Colonic mucosa (tissue), 4 donors: ENCODE results near the gene GNA12. TPM values are rescaled to one million over a fixed set of nuclear protein-coding genes. Genes with fewer than 3 reads are reported as not detected.

ENCODE experiments used
- DNase-seq: peaks from one replicate; pipeline ENCODE4 v3.0.0-alpha.2; 2020
- H3K27ac ChIP-seq: fragments of 200-600 bp; one replicate; pipeline ENCODE4 v1.8.0; 2021
- H3K27me3 ChIP-seq: fragments of 200-600 bp; one replicate; pipeline ENCODE4 v1.8.0; 2021
- H3K36me3 ChIP-seq: fragments of 200-600 bp; one replicate; pipeline ENCODE4 v1.8.0; 2021
- H3K4me1 ChIP-seq: fragments of 200-600 bp; one replicate; pipeline ENCODE4 v1.8.0; 2021; ENCODE audit warnings: mild to moderate bottlenecking
- H3K4me3 ChIP-seq: fragments of 200-600 bp; one replicate; pipeline ENCODE4 v1.8.0; 2021
- H3K9ac ChIP-seq, 2 donors: one replicate each; pipeline ENCODE4 v1.7.0; 2013; ENCODE audit warnings: control low read depth in 2 of 2, low read depth in 2 of 2, low read length in 2 of 2
- H3K9me3 ChIP-seq: fragments of 200-600 bp; one replicate; pipeline ENCODE4 v1.8.0; 2021
- intact Hi-C: fragments of 100-400 bp; cut with DNase I; formaldehyde crosslinking; loops from one replicate; pipeline ENCODE4 v1.14.1; 2022
- total RNA-seq, 2 donors: library from RNA; stranded (reverse); fragmentation: NEBNext Ultra II Directional in 1 of 2; extraction: Animal tissue kit (Norgen Biotek cat#: 25700) in 1 of 2; gene quantifications; one replicate each; pipeline ENCODE4 v1.2.1, GENCODE V29; 2021
- TF ChIP-seq, protein P1 (sequence below): fragments of 200-600 bp; IDR thresholded peaks from one replicate; pipeline ENCODE4 v1.8.0; 2022; ENCODE audit warnings: antibody characterized with exemption, mild to moderate bottlenecking
- donor health status: healthy.
- donor health status: DM: no; HTN: no; CAD: no.
- donor health status: DM: no; HTN: no; CAD: no.

GNA12 gene
- total RNA-seq, 2 donors from 2014 or later = 19.7 to 24.8 TPM

DNA sequence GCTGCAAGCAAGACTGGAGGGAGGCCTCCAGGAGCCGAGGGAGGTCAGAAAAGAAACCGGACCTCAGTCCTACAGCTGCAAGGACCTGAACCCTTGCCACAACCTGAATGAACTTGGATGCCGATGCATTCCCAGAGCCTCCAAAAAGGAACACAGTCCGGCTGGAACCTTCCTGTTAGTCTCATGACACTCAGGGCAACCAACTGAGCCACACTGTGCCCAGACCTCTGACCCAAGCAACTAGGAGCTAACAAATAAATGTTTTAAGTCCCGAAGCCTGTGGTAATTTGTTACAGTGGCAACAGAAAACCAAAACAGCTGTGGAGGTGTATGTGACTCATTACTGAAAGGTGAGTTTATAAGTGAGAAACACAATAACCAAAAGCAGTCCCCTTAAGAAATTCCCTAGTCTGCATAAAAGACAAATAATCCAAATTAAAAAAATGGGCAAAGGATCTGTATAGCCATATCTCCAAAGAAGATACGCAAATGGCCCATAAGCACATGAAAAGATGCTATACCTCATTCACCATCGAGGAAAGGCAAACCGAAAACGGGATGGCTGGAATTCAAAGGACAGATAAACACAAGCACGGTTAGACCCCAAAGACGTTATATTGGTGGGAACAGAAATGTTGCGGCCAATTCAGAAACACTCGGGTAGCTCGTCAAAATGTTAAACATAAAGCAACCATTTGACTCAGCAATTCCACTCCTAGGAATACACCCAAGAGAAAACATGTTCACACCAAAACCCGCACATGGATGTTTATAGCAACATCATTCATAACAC, 24.8 kb downstream of the GNA12 start:
- Histone ChIP-seq H3K27ac (no peak overlapping the region), H3K9ac (no peak overlapping the region), H3K4me3 (no peak overlapping the region), H3K36me3 (no peaks in the 10 kb centered on the region), H3K27me3 (no peaks in the 10 kb centered on the region), H3K4me1 (peaks cover 16% of the 10 kb centered on the region), H3K9me3 (no peaks in the 10 kb centered on the region)
- intact Hi-C loops = no loop called here
- no peak for DNase-seq
- TF ChIP-seq, protein P1, sequence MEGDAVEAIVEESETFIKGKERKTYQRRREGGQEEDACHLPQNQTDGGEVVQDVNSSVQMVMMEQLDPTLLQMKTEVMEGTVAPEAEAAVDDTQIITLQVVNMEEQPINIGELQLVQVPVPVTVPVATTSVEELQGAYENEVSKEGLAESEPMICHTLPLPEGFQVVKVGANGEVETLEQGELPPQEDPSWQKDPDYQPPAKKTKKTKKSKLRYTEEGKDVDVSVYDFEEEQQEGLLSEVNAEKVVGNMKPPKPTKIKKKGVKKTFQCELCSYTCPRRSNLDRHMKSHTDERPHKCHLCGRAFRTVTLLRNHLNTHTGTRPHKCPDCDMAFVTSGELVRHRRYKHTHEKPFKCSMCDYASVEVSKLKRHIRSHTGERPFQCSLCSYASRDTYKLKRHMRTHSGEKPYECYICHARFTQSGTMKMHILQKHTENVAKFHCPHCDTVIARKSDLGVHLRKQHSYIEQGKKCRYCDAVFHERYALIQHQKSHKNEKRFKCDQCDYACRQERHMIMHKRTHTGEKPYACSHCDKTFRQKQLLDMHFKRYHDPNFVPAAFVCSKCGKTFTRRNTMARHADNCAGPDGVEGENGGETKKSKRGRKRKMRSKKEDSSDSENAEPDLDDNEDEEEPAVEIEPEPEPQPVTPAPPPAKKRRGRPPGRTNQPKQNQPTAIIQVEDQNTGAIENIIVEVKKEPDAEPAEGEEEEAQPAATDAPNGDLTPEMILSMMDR = no peak

- TF ChIP-seq, protein P1 = no peak
- Histone ChIP-seq H3K4me1 (peaks cover 16% of the 10 kb centered on the region), H3K9ac (no peak overlapping the region), H3K27me3 (no peaks in the 10 kb centered on the region), H3K27ac (no peak overlapping the region), H3K9me3 (no peaks in the 10 kb centered on the region), H3K4me3 (no peak overlapping the region), H3K36me3 (no peaks in the 10 kb centered on the region)
- intact Hi-C loops = no loop called here
- no peak for DNase-seq
Observed at GRCh38 chr7:2818653-2819052, 25.5 kb downstream of the GNA12 start.

DNA sequence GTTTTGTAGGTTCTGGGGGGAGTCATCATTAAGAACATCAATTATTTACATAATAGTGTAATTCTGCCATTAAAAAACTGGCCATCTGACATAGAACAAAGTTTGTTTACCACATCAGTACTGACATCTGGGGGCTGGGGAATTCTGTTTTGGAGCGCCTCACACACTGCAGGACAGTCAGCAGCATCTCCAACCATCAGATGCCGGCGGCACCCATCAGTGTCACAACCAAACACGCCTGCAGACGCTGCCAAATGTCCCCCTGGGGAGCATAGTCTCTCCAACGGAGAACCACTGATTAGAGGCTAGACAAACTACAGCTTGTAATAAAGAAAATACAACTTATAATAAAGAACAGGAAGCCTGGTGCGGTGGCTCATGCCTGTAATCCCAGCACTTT, 26.0 kb downstream of the GNA12 start:
- no peak overlapping the region for H3K4me3 ChIP-seq
- intact Hi-C loops = no loop called here
- no peaks in the 10 kb centered on the region for H3K9me3 ChIP-seq
- H3K27me3 ChIP-seq = no peaks in the 10 kb centered on the region
- TF ChIP-seq, protein P1 = no peak
- H3K27ac ChIP-seq = no peak overlapping the region
- peaks cover 16% of the 10 kb centered on the region for H3K4me1 ChIP-seq
- no peaks in the 10 kb centered on the region for H3K36me3 ChIP-seq
- H3K9ac ChIP-seq = no peak overlapping the region
- DNase-seq = no peak

GRCh38 chr7:2817456-2817855, 26.7 kb downstream of the GNA12 start:
- intact Hi-C loops = no loop called here
- H3K36me3 ChIP-seq = no peaks in the 10 kb centered on the region
- no peak overlapping the region for H3K9ac ChIP-seq
- H3K4me3 ChIP-seq = no peak overlapping the region
- DNase-seq = no peak
- TF ChIP-seq, protein P1 = no peak
- H3K27me3 ChIP-seq = no peaks in the 10 kb centered on the region
- no peak overlapping the region for H3K27ac ChIP-seq
- H3K4me1 ChIP-seq = peaks cover 16% of the 10 kb centered on the region
- H3K9me3 ChIP-seq = no peaks in the 10 kb centered on the region

GRCh38 chr7:2815875-2816245, 28.2 kb downstream of the GNA12 start:
- Histone ChIP-seq H3K27ac (no peak overlapping the region), H3K9me3 (no peaks in the 10 kb centered on the region), H3K4me3 (no peak overlapping the region), H3K4me1 (peaks cover 6% of the 10 kb centered on the region), H3K27me3 (no peaks in the 10 kb centered on the region), H3K36me3 (no peaks in the 10 kb centered on the region), H3K9ac (no peak overlapping the region)
- no peak for DNase-seq
- TF ChIP-seq, protein P1 = no peak
- intact Hi-C loops = no loop called here
